ENCODE data around the gene WWOX. TPM values are rescaled to one million over a fixed set of nuclear protein-coding genes. Genes with fewer than 3 reads are reported as not detected.

The WWOX gene
- total RNA-seq, 1 experiment from 2014 or later, result 15.6 TPM

- no peak overlapping the region for H4K5ac ChIP-seq (ENCODE audit: insufficient read length, low read depth, low read length)
- no peak overlapping the region for H2BK120ac ChIP-seq (ENCODE audit: low read depth, low read length, poor library complexity, severe bottlenecking)
- no peaks in the 10 kb centered on the region for H3K79me1 ChIP-seq (ENCODE audit: insufficient read depth, low read depth, low read length, poor library complexity, severe bottlenecking)
- Mint-ChIP-seq H3K4me1 (no peaks in the 10 kb centered on the region), H3K4me3 (no peak overlapping the region), H3K27me3 (ENCODE audit: low read depth) (no peaks in the 10 kb centered on the region), H3K9me3 (no peaks in the 10 kb centered on the region), H3K36me3 (ENCODE audit: insufficient read depth in 1 of 3, low read depth in 3 of 3) (no peaks in the 10 kb centered on the region), H3K27ac (no peak overlapping the region)
- no peak overlapping the region for H3K4ac ChIP-seq (ENCODE audit: low read depth, low read length)
- H3K56ac ChIP-seq (ENCODE audit: insufficient read length, low read depth, low read length), result no peak overlapping the region
- no peak for TF ChIP-seq CTCF (conservative IDR thresholded peaks at IDR 0.05)
- no peaks in the 10 kb centered on the region for H3K27me3 ChIP-seq (ENCODE audit: insufficient read depth, low read length)
- no peak overlapping the region for H2BK5ac ChIP-seq (ENCODE audit: insufficient read length, low read length)
- H2AFZ ChIP-seq (ENCODE audit: low read length), result no peak overlapping the region
- no peak overlapping the region for H3T11ph ChIP-seq (ENCODE audit: low read length)
- H3K27ac ChIP-seq (ENCODE audit: insufficient read length, low read depth, low read length), result no peak overlapping the region
- H3K79me2 ChIP-seq (ENCODE audit: insufficient read depth, low read length), result no peaks in the 10 kb centered on the region
- H3K18ac ChIP-seq (ENCODE audit: insufficient read length, low read depth, low read length), result no peak overlapping the region
- H2BK20ac ChIP-seq (ENCODE audit: low read depth, low read length, poor library complexity, severe bottlenecking), result no peak overlapping the region
- no peak overlapping the region for H3K4me2 ChIP-seq (ENCODE audit: insufficient read depth, insufficient read length, low read length)
- no peak overlapping the region for H3K14ac ChIP-seq (ENCODE audit: insufficient read depth, low read length)
- no peak overlapping the region for H2BK15ac ChIP-seq (ENCODE audit: low read depth, low read length)
- no peaks in the 10 kb centered on the region for H3K4me1 ChIP-seq (ENCODE audit: insufficient read depth, low read length)
- H4K20me1 ChIP-seq (ENCODE audit: control insufficient read depth, insufficient read depth, insufficient read length), result no peaks in the 10 kb centered on the region
- no peak overlapping the region for H3K9ac ChIP-seq (ENCODE audit: extremely low read depth, insufficient read length, low read length)
- no peak overlapping the region for H2AK5ac ChIP-seq (ENCODE audit: insufficient read length, low read length)
- no peaks in the 10 kb centered on the region for H3K9me3 ChIP-seq (ENCODE audit: control insufficient read depth, low read depth, low read length)
- no peak for DNase-seq
- no peak overlapping the region for H4K91ac ChIP-seq (ENCODE audit: insufficient read length, low read depth, low read length)
- no CpG with 5 or more reads among the region's 14 CpGs for WGBS (ENCODE audit: extremely low coverage, insufficient read length, low lambda C conversion rate)
- H3K23me2 ChIP-seq (ENCODE audit: insufficient read length, low read depth, low read length, poor library complexity, severe bottlenecking), result no peaks in the 10 kb centered on the region
- H2BK12ac ChIP-seq (ENCODE audit: insufficient read length, low read depth, low read length), result no peak overlapping the region
- no peak overlapping the region for H3K23ac ChIP-seq (ENCODE audit: insufficient read length, low read depth, low read length)
- no peak overlapping the region for H4K8ac ChIP-seq (replicated peaks; ENCODE audit: insufficient read length, low read depth, low read length)
Measured at GRCh38 chr16:78515421-78515820, 416.0 kb downstream of the WWOX start.
